HG03039 (cell line): ENCODE measurements around the gene CNPY1.
"Not testable (repeated sequence)": the region's sequence is repeated elsewhere in the genome, so short reads cannot be mapped to it uniquely, and the experiment has no call there.

Experiments
- ATAC-seq: cut with Tn5 transposase; IDR thresholded peaks from one replicate; pipeline ENCODE4 v1.9.1; 2021; ENCODE audit warnings: mild to moderate bottlenecking, moderate library complexity; ENCODE audit not compliant: unreplicated experiment

The CNPY1 gene

DNA sequence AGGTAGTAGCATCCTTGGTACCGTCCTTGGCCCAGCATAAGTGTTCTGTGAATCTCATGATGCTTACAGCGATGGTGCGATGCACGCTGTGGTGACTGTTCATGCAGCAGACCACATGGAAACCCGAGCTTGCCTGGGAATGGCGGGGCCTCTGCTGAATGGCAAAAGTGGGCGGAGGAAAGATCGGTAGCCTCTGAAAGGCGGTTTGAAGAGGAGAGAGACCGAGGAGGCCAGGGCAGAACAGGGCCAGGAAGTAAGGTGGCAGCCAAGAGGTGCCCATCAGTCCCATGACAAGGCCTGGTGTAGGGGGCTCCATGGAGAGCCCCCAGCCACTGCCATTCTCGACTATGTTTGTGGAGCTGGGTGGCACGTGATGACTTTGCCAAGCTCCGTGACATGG, 33.2 kb upstream of the CNPY1 start:
- ATAC-seq: no peak

DNA sequence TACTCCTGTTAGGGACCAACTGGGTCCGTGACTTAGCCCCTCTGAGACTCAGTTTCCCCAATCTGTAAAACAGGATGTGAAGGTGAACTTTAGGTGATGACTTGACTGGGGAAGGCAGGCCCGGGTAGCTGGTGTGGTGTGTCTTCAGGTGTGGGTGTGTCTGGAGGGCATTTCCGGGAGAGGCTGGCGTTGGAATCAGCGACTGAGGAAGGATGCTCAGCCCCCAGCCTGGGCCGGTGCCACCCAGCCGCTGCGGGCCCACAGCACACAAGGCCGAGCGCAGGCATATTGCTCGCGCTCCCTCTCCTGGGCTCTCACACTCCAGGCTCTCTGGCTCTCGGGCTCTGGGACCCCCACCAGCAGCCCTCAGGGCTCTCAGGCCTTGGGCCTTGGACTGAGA, 31.7 kb upstream of the CNPY1 start:
- no peak for ATAC-seq

DNA sequence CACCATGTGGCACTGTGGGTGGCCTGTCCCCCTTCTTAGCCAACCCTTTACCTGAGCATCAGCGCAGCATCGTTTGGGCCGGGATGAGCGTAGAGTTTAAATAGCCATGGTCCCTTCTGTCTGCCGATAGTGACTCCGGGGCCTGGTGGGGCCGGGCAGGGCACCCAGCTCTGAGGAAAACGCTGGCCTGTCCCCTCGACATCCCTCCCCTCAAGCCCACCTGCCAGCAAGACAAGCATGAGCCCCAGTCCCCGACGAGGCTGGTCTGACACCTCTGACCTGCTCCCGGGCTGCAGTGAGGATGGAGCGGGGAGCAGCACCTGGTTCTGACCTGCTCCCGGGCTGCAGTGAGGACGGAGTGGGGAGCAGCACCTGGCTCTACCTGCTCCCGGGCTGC, 31.1 kb upstream of the CNPY1 start:
- ATAC-seq: no peak

DNA sequence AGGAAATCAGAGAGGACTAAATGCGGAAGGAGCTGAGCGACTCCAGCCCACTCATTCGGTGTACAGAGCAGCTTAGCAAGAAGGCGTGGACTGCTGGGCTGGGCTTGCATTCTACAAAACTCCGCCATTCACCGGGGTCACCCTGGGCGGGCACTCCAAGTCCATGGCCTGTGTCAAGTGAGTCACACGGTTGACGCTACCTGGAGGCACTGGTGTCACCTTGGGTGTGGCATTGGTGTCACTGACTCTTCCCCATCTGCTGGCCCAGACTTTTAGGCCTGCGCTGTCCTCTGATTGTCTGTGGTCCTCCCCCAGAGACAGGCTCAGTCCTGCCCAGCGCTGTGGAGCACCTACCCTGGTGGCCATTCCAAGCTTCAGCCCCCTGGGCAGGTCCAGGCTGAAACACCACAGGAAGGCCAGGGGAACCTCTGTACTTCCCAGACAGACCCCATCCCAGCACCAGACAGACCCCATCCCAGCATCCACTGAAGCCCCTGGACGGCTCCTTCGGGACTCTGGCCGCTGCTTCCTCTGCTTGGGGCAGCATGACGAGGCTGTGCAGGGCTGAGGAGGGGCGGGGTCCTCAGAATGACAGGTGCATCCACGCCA, 30.6 kb upstream of the CNPY1 start:
- no peak for ATAC-seq

DNA sequence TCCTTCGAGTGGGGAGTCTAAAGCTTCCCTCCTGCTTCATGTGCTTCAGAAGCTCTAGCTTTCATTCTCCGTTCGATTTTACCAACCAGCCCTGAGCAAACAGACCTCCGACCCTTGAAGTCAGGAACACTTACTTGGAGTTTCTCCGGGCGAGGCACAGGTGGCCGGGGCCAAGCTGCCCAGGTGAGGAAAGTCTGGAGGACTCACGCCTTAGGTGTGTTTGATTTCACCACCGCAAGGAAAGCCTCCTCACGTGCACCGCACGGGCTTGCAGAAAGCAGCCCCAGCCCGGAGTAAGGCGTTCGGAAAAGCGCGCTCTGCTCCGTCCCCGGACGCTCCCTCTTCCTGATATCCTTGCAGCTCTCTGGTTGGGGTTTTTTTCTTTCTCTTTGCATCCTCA, 30.1 kb upstream of the CNPY1 start:
- no peak for ATAC-seq

DNA sequence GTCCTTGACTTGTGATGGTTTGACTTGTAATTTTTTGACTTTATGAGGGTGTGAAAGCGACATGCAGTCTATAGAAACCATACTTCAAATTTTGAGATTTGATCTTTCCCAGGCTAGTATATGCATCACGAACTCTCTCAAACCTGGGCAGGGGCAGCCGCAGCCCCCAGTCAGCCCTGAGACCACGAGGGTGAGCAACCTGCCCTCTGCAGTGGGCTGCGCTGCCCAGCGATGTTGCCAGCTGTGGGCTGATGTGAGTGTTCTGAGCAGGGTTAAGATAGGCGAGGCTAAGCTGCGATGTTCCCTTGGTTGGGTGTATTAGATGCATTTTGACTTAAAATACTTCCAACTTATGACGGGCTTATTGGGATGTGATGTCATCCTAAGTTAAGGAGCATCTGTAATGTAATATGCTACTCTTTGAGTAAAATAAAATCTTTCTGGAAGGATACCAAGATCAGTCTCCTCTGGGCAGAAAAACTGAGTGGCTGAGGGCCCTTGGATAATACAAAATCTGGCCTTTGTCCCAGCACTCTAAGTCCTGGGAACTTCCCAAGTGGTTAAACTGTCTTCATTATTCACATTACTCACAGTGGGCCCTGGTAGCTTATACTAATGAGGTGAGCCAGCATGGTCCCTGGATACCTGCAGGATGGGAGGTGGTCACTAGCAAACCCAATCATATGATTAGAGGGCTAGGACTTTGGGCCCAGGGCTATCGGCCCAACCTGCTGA, 28.4 kb upstream of the CNPY1 start:
- ATAC-seq: no peak

DNA sequence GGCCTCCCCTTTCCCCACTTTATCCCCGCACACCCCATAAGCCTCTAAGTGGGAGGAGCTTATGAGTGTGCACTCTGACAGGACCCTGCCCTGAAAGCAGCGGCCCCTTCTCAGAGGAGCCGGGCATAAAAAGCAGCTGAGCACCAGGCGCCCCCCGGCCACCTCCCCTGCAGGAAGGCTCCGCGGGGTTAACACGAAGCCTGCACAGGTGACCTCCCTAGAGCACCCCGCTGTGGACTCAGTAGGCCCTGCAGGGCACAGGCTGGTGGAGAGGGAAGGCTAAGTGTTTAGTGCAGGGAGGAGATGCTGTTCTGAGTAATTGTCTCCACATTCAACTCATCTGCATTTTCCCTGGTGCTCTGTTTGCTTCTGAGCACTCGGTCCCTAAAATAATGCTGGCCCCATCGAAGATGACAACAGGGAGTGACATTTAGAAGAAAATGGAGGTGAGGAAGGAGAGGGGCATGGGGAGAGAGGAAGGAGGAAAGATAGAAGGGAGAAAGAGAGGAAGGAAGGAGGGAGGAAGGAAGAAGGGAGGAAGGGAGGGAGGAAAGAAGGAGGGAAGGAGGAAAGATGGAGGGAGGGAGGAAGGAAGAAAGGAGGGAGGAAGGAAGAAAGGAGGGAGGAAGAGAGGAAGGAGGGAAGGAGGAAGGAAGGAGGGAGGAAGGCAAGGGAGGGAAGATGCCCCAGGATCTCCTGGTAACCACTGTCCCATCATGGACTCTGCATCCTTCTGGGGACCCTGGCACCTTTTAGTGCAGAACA, 25.4 kb upstream of the CNPY1 start:
- ATAC-seq: no peak

DNA sequence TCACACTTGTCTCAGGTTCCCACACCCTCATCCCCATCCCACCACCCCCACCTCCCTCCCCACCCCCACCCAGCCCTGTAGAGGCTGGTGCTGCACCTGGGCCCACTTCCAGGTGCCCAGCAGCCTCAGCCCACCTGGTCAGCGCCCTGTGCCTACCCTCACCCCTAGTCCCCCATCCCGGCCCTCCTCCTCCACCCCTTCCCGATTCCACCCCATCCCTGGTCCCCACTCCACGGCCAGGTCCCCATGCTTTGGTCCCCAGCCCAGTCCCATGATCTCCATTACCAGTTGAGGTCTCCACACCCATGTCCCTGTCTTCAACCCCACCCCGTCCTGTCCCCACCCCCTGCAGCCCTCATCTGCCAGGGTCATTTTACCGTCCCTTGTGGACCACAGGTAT, 24.6 kb upstream of the CNPY1 start:
- ATAC-seq: no peak

DNA sequence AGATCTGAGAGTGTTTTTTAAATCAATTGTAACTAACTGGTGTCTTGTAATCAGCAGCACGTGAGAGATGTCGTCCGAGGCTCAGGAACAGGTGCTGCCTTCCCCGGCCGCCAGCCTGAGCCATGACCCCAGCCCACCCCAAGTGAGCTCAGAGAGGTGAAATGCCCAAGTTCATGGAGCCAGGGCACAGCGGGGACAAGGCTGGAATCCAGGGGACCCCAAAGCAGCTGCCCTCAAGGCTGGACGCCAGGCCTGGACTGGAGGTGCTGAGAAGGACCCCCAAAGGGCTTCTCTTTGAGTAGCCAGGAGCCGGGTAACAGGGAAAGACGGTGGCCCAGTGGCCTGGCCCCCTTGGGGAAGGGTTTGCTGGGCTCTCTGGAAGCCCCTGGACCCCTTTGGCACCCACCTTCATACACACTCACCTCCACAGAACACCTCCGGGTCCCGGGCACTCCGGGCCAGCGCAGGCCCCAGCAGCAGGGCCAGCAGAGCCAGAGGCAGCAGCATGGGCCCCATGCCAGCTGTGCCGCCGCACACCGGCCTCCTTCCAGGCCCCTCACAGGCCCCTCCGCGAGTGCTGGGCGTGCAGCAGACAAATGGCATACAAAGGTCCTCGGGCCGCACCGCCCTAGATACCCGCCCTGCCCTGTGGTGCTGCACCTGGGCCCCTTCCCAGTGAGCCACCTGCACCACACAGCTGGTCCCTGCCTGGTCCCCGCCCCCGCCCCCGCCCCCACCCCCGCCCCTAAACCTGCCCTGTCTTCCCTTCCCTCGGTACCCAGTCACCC, 24.0 kb upstream of the CNPY1 start:
- no peak for ATAC-seq

DNA sequence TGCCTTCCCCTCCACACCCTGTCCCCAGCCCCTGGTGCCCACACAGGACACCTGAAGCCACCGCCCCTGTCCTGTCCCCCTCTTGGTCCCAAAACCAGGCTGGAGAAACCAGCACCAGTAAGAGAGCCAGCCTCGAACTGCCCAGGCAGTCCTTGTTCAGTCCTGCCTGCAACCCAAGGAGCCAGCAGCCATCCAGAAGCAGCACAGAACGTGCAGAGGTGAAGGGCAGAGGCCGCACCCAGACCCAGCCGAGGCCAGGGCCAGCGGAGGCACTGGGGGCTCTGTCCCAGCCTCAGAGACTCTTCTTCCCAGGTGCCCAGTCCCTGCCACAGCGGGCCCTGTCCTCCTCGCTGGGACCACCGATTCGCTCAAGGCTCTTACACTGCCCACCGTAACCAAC, 23.3 kb upstream of the CNPY1 start:
- no peak for ATAC-seq

DNA sequence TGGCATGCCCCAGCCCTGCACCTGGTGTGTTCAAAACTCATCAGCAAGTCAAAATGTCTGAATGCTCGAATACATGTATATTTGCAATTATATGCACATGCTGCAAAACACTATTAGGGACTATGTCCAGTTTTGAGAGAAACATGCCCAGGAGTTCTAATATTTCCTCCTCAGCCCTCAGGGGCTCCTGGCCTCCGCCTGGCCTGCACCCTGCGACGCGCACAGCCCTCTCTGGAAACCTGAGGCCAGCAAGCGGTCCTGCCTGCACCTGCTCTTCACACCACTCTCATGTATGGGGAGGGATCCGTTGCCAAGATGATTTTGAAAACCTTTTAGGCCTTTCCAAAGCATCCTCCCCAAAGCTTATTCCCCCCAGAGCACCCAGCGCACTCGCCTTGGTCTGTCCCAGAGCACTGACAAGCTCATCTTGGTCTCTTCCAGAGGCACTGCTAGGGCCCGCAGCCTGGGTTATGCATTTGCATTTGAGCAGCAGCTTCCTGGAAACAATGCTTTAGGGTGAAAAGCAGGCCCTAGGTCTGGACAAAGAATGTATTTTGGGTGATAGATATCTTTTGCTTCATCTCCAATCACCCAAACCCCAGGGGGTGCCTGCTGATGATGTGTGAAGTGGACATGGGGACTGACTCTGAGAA, 22.6 kb upstream of the CNPY1 start:
- ATAC-seq: no peak

DNA sequence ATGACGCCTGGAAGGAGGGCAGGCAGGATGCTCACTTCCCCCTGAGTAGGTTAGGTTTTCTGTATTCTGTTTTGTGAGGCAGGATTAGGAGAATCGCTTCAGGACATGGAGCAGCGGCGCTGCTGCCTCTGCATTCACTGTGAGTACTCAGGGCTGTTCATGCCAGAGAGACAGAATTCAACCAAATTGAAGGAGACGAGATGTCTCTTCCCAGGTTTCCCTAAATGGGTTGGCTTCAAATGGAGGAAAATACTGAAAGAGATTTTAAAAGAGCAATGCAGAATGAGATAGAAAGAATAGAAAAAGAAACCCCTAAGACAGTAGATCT, 21.9 kb upstream of the CNPY1 start:
- no peak for ATAC-seq

DNA sequence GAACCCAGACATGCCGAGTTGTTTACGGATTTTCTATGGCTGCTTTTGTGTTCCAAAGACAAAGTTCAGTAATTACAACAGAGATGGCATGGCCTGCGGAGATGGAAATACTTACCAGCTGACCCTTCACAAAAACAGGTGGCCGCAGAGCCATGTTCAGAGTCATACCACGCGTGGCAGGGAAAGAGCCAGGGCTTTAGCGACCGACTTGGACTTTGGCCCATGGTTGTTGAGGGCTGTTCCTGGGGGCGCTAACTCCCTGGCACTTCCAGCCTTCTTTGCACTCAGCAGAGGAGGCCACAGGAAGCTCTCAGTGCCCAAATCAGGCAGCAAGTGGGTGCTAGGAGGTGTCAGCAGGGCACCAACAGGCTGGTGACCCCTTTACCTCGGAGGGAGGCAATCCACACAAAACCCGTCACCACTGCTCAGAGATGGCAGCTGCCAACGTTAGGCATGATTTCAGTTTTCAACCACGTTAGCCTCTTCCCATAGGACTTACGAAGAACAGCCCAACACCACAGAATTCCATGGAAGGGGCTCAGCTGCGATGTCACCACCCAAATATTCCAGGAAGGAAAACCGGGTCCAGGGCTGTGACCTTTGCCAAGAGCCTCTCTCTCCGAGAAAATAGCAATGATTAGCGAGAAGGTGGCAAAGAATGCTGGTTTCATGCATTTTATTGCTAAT, 21.4 kb upstream of the CNPY1 start:
- ATAC-seq: no peak

DNA sequence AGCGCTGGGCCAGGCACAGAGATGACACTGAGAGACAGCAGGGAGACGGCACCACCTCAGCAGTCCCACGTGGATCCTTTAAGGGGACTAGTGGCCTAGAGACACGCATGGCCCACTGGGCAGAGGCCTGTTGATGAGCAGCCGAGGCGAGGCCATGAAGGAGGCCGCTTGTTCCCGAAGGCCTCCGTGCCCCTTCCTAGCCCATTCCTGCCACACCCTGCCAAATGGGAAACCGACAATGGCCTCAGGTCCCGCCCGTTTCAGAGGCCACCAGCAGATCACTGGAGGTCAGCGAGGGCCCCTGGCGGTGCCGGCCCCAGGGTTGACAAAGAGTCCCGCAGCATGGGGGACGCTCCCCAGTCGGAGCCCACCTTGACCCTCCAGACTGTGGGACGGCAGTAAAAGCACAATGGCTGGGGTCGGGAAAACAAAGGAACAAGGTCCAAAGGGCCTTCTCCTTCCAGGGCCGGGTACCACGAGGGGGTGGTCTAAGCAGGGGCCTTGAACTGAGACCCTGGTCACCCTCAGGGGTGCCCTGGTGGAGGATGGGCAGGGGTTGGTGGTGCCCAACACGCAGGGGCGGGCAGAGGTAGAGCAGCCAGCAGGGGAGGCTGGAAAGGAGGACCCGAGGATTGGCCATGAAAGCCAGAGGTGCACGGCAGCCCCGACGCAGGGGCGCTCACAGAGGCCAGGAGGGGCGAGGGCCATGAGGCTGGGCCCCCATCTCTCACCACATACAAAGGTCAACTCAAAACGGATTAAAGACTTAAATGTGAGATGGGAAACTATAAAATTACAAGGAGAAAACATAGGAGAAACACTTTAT, 19.9 kb upstream of the CNPY1 start:
- no peak for ATAC-seq

DNA sequence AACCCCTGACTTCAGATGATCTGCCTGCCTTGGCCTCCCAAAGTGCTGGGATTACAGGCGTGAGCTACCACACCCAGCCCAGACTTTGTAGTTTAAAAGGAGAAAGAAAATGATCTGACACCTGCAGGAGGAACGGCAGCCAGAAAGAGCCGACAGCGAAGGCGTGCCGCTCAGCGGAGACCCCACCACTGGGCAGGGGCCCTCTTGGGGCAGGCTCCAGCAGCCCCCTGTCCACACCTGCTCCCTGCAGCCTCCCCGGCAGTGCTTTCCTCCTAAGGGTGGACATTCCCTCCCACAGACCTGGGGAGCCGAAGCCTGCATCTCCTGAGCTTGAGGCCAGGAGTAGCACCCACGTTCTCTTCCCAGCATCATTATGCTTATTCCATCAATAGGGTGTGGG, 19.2 kb upstream of the CNPY1 start:
- ATAC-seq: no peak

DNA sequence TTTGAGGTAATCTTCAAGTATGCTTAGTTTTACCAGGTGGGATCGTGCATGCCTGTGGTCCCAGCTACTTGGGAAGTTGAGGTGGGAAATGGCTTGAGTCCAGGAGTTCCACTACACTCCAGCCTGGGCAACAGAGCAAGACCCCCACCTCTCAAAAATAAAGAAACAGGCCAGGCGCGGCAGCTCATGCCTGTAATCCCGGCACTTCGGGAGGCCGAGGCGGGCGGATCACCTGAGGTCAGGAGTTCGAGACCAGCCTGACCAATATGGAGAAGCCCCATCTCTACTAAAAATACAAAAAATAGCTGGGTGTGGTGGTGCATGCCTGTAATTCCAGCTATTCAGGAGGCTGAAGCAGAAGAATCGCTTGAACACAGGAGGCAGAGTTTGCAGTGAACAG, 16.6 kb upstream of the CNPY1 start:
- ATAC-seq: not testable (repeated sequence)

DNA sequence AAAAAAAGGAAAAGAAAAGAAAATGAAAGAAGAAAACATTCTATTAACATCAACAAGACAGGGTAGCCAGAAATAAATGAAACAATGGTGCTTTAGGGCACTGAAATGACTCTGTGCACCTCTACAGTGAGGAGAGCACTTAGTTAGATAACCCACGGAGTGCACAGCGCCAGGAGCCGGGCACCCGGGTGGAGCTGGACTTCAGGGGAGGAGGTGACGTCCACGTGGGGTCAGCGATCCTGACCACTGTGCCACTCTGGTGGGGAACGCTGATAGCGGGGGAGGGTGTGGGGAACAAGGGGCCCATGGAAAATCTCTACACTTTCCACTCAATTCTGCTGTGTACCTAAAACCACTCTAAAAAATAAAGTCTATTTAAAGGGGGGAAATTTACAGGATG, 15.7 kb upstream of the CNPY1 start:
- no peak for ATAC-seq

DNA sequence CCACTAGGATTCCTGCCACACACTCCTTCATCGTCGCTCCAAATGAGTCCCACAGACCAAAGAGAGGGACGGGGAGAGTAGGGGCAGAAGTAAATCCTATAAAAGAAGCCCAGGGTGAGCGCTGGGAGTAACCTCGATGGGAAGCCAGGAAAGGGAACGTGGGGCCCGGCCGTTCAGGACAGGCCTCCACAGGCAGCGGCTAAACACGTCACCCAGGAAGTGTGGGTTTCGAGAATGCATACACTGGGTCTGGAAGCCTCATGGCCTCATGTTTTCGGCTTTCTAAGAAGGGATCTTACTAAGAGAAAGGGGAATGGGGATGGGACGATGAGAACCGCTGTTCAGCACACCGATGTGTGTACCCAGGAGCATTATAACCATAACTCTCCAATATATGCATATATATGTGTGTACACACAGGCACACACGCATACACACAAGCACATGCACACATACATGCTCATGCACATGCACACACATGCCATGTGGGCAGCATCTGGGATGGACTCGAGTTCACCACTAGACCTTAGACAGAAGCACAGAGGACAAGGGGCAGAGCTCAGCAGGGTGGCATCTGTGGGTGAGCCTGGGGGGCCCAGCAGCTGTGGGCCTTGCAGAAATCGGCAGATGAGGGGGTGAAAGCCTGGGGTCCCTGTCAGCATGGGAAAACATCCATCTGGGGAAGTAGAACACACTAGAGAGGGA, 14.8 kb upstream of the CNPY1 start:
- ATAC-seq: no peak
